NCI-H446 treated with DMSO at 0.1 percent for 48 hours (cell line): Measurements from ENCODE around the gene KCNQ1.

Experiments used
- DNase-seq: peaks from one replicate; lab custom pipeline; 2025; lab: John Stamatoyannopoulos, UW

Gene KCNQ1

GRCh38 chr11:2825889-2826678, 381.3 kb downstream of the KCNQ1 start:
- no peak for DNase-seq

GRCh38 chr11:2826679-2827056, 381.9 kb downstream of the KCNQ1 start:
- DNase-seq, result no peak

- DNase-seq, result no peak
Measured at GRCh38 chr11:2827256-2827655, 382.4 kb downstream of the KCNQ1 start.

GRCh38 chr11:2827792-2828191, 383.0 kb downstream of the KCNQ1 start:
- no peak for DNase-seq

- no peak for DNase-seq
Measured at GRCh38 chr11:2828585-2829330, 383.9 kb downstream of the KCNQ1 start.

GRCh38 chr11:2830030-2830812, 385.4 kb downstream of the KCNQ1 start:
- DNase-seq, result no peak

GRCh38 chr11:2830886-2831285, 386.1 kb downstream of the KCNQ1 start:
- DNase-seq, result no peak

GRCh38 chr11:2831781-2832532, 387.1 kb downstream of the KCNQ1 start:
- no peak for DNase-seq

GRCh38 chr11:2832533-2833020, 387.8 kb downstream of the KCNQ1 start:
- DNase-seq, result no peak

GRCh38 chr11:2833051-2833715, 388.4 kb downstream of the KCNQ1 start:
- no peak for DNase-seq

- DNase-seq, result no peak
Measured at GRCh38 chr11:2833716-2834502, 389.1 kb downstream of the KCNQ1 start.

GRCh38 chr11:2834503-2835273, 389.9 kb downstream of the KCNQ1 start:
- DNase-seq, result no peak

- DNase-seq, result no peak
Measured at GRCh38 chr11:2835296-2835695, 390.5 kb downstream of the KCNQ1 start.

GRCh38 chr11:2835751-2836150, 390.9 kb downstream of the KCNQ1 start:
- DNase-seq, result no peak

- no peak for DNase-seq
Measured at GRCh38 chr11:2836315-2837095, 391.7 kb downstream of the KCNQ1 start.

GRCh38 chr11:2837096-2837601, 392.3 kb downstream of the KCNQ1 start:
- DNase-seq, result no peak

GRCh38 chr11:2837651-2838050, 392.8 kb downstream of the KCNQ1 start:
- DNase-seq, result no peak

GRCh38 chr11:2838091-2838490, 393.3 kb downstream of the KCNQ1 start:
- no peak for DNase-seq
